ENCODE results near the gene LTB4R.

The LTB4R gene

DNA sequence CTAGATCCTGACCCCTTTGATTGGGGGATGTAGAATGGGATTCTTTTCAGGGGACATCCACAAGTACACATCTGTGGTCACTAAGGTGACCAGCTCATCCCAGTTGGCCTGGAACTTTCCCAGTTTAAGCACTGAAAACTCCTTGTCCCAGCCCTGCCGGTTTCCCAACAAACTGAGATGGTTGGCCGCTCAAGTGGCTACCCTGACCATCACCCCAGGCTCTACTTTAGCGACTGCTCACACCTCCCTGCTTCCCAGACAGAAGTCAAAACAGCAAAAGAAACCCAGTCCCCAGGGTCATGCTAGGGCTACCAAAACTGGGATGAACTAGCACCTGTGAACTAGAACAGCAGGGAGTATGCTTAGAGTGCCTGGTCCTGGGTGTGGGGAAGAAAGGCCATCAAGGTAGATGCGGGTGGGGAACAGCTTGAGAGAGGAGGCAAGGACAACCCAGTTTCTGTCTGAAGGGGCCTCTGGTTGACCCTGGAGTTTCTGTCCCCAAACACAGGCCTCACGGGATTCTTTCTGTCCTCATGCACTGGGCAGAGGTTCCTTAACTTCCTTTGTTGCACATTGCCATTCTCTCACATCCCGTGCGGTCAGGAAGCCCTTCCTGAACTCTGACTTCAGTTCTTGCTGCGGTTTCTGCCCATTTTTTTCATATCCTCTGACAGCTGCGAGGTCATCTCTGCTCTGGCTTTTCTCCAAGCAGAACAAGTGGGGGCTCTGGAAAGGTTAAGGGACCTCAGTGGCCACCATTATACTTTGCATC lies 1.6 kb downstream of the LTB4R start:
- intact Hi-C loops (cut with DNase I; ENCODE audit: low total_unique reads), result no loop called here
- Histone ChIP-seq H3K27ac (peak overlapping the region in 1 of 2 donors; percentile 26), H3K36me3 (no peaks in the 10 kb centered on the region), H3K4me1 (peaks cover 0 to 37% (median 23%) of the 10 kb centered on the region in 4 donors), H3K4me3 (no peak overlapping the region), H3K9me3 (no peaks in the 10 kb centered on the region), H3K27me3 (peaks cover 0 to 30% of the 10 kb centered on the region in 2 donors)
- no peak for TF ChIP-seq CTCF (IDR thresholded peaks at IDR 0.05)
- peak in 1 of 2 donors; percentile 59 for DNase-seq

GRCh38 chr14:24313913-24314312 lies 2.6 kb downstream of the LTB4R start:
- no peaks in the 10 kb centered on the region for H3K9me3 ChIP-seq
- no peak for DNase-seq
- intact Hi-C loops (cut with DNase I; ENCODE audit: low total_unique reads), result no loop called here

DNA sequence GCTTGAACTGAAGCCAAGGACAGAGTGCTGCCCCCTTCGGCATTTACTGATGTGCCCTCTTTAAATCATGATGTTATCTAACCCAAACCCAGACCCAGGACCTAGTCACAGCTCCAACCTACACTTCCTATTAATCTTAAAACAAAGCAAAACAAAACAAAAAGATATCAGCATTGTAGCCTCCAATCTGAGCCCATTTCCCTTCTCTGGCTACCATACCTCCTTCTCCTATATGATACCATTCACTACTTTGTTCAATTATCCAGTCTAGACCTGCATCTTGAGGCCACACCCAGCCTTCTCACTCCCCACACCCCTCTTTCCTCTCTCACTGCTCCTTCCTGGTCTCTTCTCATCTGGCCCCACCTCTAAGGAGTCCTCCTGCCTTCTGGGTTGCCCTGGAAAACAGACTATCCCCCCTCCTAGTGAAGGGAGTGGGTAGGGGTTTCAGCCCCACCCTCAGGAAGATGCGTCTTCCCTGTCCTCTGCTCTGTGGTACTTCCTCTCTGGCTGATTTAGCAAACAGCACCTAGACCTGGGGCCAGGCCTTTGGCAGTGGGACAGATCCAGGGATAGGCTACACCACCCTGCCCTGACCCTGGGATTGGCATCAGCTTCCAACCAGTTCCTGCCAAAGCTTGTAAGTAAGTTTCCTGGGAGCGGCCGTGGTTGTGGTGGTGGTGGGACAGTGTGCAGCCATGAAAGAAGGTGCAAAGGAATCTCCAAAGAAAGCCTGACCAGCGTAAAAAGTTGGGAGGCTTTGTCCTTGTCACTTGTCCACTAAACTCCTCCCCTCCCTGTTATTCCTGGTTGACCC lies 3.3 kb downstream of the LTB4R start:
- Histone ChIP-seq H3K27ac (no peak overlapping the region), H3K4me3 (no peak overlapping the region), H3K4me1 (peaks cover 0 to 31% (median 22%) of the 10 kb centered on the region in 4 donors), H3K27me3 (peaks cover 0 to 43% of the 10 kb centered on the region in 2 donors), H3K36me3 (no peaks in the 10 kb centered on the region), H3K9me3 (no peaks in the 10 kb centered on the region)
- intact Hi-C loops (cut with DNase I; ENCODE audit: low total_unique reads), result no loop called here
- DNase-seq, result no peak
- TF ChIP-seq CTCF (IDR thresholded peaks at IDR 0.05), result no peak

More at GRCh38 chr14:24313913-24314312, 2.6 kb downstream of the LTB4R start:
- Histone ChIP-seq H3K36me3 (no peaks in the 10 kb centered on the region), H3K4me3 (no peak overlapping the region), H3K4me1 (peaks cover 0 to 37% (median 23%) of the 10 kb centered on the region in 4 donors), H3K27me3 (peaks cover 0 to 37% of the 10 kb centered on the region in 2 donors), H3K27ac (no peak overlapping the region)
- TF ChIP-seq CTCF (IDR thresholded peaks at IDR 0.05), result no peak

- no peak for DNase-seq
- Histone ChIP-seq H3K4me3 (no peak overlapping the region), H3K27me3 (peaks cover 0 to 49% of the 10 kb centered on the region in 2 donors), H3K9me3 (no peaks in the 10 kb centered on the region), H3K27ac (no peak overlapping the region), H3K4me1 (peaks cover 0 to 24% (median 15%) of the 10 kb centered on the region in 4 donors), H3K36me3 (no peaks in the 10 kb centered on the region)
- intact Hi-C loops (cut with DNase I; ENCODE audit: low total_unique reads), result no loop called here
- TF ChIP-seq CTCF (IDR thresholded peaks at IDR 0.05), result no peak
These were observed 4.0 kb downstream of the LTB4R start for GRCh38 chr14:24315243-24315806.

GRCh38 chr14:24315807-24316596 lies 4.7 kb downstream of the LTB4R start:
- Histone ChIP-seq H3K27ac (no peak overlapping the region), H3K4me3 (no peak overlapping the region), H3K4me1 (peaks cover 0 to 19% (median 11%) of the 10 kb centered on the region in 4 donors), H3K36me3 (no peaks in the 10 kb centered on the region), H3K27me3 (peaks cover 0 to 51% of the 10 kb centered on the region in 2 donors), H3K9me3 (no peaks in the 10 kb centered on the region)
- intact Hi-C loops (cut with DNase I; ENCODE audit: low total_unique reads), result no loop called here
- no peak for TF ChIP-seq CTCF (IDR thresholded peaks at IDR 0.05)
- DNase-seq, result no peak
